ENCODE measurements around the gene S100A7. TPM values are rescaled to one million over a fixed set of nuclear protein-coding genes. Genes with fewer than 3 reads are reported as not detected.

The S100A7 gene
- total and polyA plus RNA-seq, 9 of the 15 experiments (the other 6 are each of a cell fraction or from before 2014, with no cell fraction given) = not detected

GRCh38 chr1:153434746-153435455 is 25.6 kb downstream of the S100A7 start (continued):
- TF ChIP-seq ZMIZ1 (IDR thresholded peaks at IDR 0.05; ENCODE audit: low read depth in 2 of 2, low read length in 2 of 2) (no peak), MAX (CRISPR knock-in tag; IDR thresholded peaks at IDR 0.05) (no peak), BRD9 (IDR thresholded peaks at IDR 0.05; ENCODE audit: low read depth, partially characterized antibody) (no peak), ZBTB17 (CRISPR knock-in tag; IDR thresholded peaks at IDR 0.05) (no peak), ZNF57 (CRISPR knock-in tag; IDR thresholded peaks at IDR 0.05) (no peak), MYC (IDR thresholded peaks at IDR 0.05; ENCODE audit: low read depth, low read length) (0 out of 2 replicates have a peak, but pooled peaks have one; percentile 11), MYC (CRISPR knock-in tag; IDR thresholded peaks at IDR 0.05; ENCODE audit: borderline replicate concordance, low read depth) (no peak), RCOR1 (IDR thresholded peaks at IDR 0.05; ENCODE audit: borderline replicate concordance in 1 of 2, low read depth in 2 of 2, low read length in 2 of 2) (peak; percentile 45 to 86; a peak in 3 of 4 replicates), TEAD4 (IDR thresholded peaks at IDR 0.05; ENCODE audit: low read length) (peak; percentile 85; the same call in 1 of the 2 replicates), TEAD4 (CRISPR knock-in tag; IDR thresholded peaks at IDR 0.05; ENCODE audit: borderline replicate concordance) (no peak), OTX1 (CRISPR knock-in tag; IDR thresholded peaks at IDR 0.05) (no peak), BCOR (IDR thresholded peaks at IDR 0.05) (no peak), ARNT (IDR thresholded peaks at IDR 0.05) (no peak), ARID4B (CRISPR knock-in tag; IDR thresholded peaks at IDR 0.05) (no peak), ZNF239 (CRISPR knock-in tag; IDR thresholded peaks at IDR 0.05) (no peak)
- TF ChIP-seq, protein P1, sequence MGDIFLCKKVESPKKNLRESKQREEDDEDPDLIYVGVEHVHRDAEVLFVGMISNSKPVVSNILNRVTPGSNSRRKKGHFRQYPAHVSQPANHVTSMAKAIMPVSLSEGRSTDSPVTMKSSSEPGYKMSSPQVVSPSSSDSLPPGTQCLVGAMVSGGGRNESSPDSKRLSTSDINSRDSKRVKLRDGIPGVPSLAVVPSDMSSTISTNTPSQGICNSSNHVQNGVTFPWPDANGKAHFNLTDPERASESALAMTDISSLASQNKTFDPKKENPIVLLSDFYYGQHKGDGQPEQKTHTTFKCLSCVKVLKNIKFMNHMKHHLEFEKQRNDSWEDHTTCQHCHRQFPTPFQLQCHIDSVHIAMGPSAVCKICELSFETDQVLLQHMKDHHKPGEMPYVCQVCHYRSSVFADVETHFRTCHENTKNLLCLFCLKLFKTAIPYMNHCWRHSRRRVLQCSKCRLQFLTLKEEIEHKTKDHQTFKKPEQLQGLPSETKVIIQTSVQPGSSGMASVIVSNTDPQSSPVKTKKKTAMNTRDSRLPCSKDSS (IDR thresholded peaks at IDR 0.05; ENCODE audit: low read depth, partially characterized antibody) = no peak

Data from K562 (cell line).